ENCODE measurements around the gene DDX54. TPM values are rescaled to one million over a fixed set of nuclear protein-coding genes. Genes with fewer than 3 reads are reported as not detected.
A peak's percentile ranks its signal among the peaks of the same experiment; 100 is the strongest.

The DDX54 gene
- polyA plus RNA-seq, 3 donors from 2014 or later, result 7.8 to 34.2 (median 11.0) TPM

GRCh38 chr12:113189361-113189760 lies 4.1 kb upstream of the DDX54 start:
- H3K4me1 Mint-ChIP-seq, result peaks cover 19 to 32% of the 10 kb centered on the region in 2 donors
- peaks cover 3 to 8% (median 8%) of the 10 kb centered on the region in 3 donors for H3K27me3 Mint-ChIP-seq (ENCODE audit: low read depth in 3 of 3)
- DNase-seq, result no peak
- H3K4me3 Mint-ChIP-seq, result no peak overlapping the region
- H3K36me3 Mint-ChIP-seq, result peaks cover 5 to 17% (median 5%) of the 10 kb centered on the region in 3 donors
- peak overlapping the region in 1 of 6 donors; percentile 13 for H3K27ac Mint-ChIP-seq
- H3K9me3 Mint-ChIP-seq, result no peaks in the 10 kb centered on the region

- peaks cover 5 to 14% (median 5%) of the 10 kb centered on the region in 3 donors for H3K36me3 Mint-ChIP-seq
- H3K4me1 Mint-ChIP-seq, result peaks cover 31 to 42% of the 10 kb centered on the region in 2 donors
- H3K9me3 Mint-ChIP-seq, result no peaks in the 10 kb centered on the region
- H3K27ac Mint-ChIP-seq, result peak overlapping the region; percentile 71 to 97 (median 90)
- no peak for DNase-seq
- peaks cover 5 to 8% (median 8%) of the 10 kb centered on the region in 3 donors for H3K27me3 Mint-ChIP-seq (ENCODE audit: low read depth in 3 of 3)
- peak overlapping the region; percentile 93 to 99 (median 97) for H3K4me3 Mint-ChIP-seq
Measured at GRCh38 chr12:113186666-113187325, 1.5 kb upstream of the DDX54 start.

- DNase-seq, result no peak
- peaks cover 31 to 42% of the 10 kb centered on the region in 2 donors for H3K4me1 Mint-ChIP-seq
Measured at GRCh38 chr12:113186033-113186365, 721 bp upstream of the DDX54 start.

DNA sequence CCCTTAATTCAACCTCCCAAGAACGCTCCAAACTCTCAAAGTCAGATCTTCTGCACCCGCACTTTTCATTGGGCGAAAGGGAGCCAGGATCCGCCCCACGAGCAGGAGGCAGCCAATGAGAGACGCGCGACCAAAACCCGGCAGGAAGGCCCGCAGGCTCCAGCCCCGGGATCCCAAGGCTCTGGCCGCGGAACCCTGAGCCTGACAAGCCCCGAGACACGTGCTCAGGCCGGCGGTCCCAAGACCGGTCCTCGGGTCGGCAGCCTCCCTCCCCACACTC lies 438 bp downstream of the DDX54 start:
- Mint-ChIP-seq H3K27ac (peak overlapping the region; percentile 90 to 97 (median 95)), H3K4me3 (peak overlapping the region; percentile 93 to 99 (median 97)), H3K9me3 (no peaks in the 10 kb centered on the region), H3K36me3 (peaks cover 5 to 12% (median 9%) of the 10 kb centered on the region in 3 donors), H3K4me1 (peaks cover 31 to 42% of the 10 kb centered on the region in 2 donors), H3K27me3 (ENCODE audit: low read depth in 3 of 3) (peaks cover 7 to 8% (median 8%) of the 10 kb centered on the region in 3 donors)
- DNase-seq, result peak; percentile 88 to 90 (median 90)

More at GRCh38 chr12:113186033-113186365, 721 bp upstream of the DDX54 start:
- Mint-ChIP-seq H3K27me3 (ENCODE audit: low read depth in 3 of 3) (peaks cover 5 to 8% (median 8%) of the 10 kb centered on the region in 3 donors), H3K9me3 (no peaks in the 10 kb centered on the region), H3K27ac (peak overlapping the region; percentile 71 to 97 (median 90)), H3K4me3 (peak overlapping the region; percentile 93 to 99 (median 97)), H3K36me3 (peaks cover 5 to 14% (median 5%) of the 10 kb centered on the region in 3 donors)

GRCh38 chr12:113184098-113184899 lies 979 bp downstream of the DDX54 start:
- peaks cover 7 to 8% (median 8%) of the 10 kb centered on the region in 3 donors for H3K27me3 Mint-ChIP-seq (ENCODE audit: low read depth in 3 of 3)
- peak overlapping the region; percentile 90 to 97 (median 95) for H3K27ac Mint-ChIP-seq
- H3K36me3 Mint-ChIP-seq, result peaks cover 4 to 11% (median 9%) of the 10 kb centered on the region in 3 donors
- no peak for DNase-seq
- peaks cover 31 to 39% of the 10 kb centered on the region in 2 donors for H3K4me1 Mint-ChIP-seq
- H3K9me3 Mint-ChIP-seq, result no peaks in the 10 kb centered on the region
- peak overlapping the region; percentile 93 to 99 (median 97) for H3K4me3 Mint-ChIP-seq

GRCh38 chr12:113183030-113183589 lies 2.2 kb downstream of the DDX54 start:
- Mint-ChIP-seq H3K4me3 (peak overlapping the region in 2 of 5 donors; percentile 56 to 64), H3K36me3 (peaks cover 0 to 14% (median 5%) of the 10 kb centered on the region in 3 donors)

GRCh38 chr12:113181975-113182374 lies 3.3 kb downstream of the DDX54 start:
- no peaks in the 10 kb centered on the region for H3K9me3 Mint-ChIP-seq
- peak overlapping the region in 1 of 5 donors; percentile 18 for H3K4me3 Mint-ChIP-seq
- H3K27me3 Mint-ChIP-seq (ENCODE audit: low read depth in 3 of 3), result peaks cover 7 to 8% (median 8%) of the 10 kb centered on the region in 3 donors
- H3K36me3 Mint-ChIP-seq, result peaks cover 7 to 22% (median 12%) of the 10 kb centered on the region in 3 donors
- no peak for DNase-seq
- H3K27ac Mint-ChIP-seq, result no peak overlapping the region
- H3K4me1 Mint-ChIP-seq, result peaks cover 26 to 27% of the 10 kb centered on the region in 2 donors

More at GRCh38 chr12:113183030-113183589, 2.2 kb downstream of the DDX54 start:
- H3K27me3 Mint-ChIP-seq (ENCODE audit: low read depth in 3 of 3), result peaks cover 7 to 8% (median 8%) of the 10 kb centered on the region in 3 donors
- H3K4me1 Mint-ChIP-seq, result peaks cover 31 to 35% of the 10 kb centered on the region in 2 donors
- no peak for DNase-seq
- H3K9me3 Mint-ChIP-seq, result no peaks in the 10 kb centered on the region
- peak overlapping the region in 2 of 6 donors; percentile 53 for H3K27ac Mint-ChIP-seq

- Mint-ChIP-seq H3K27ac (no peak overlapping the region), H3K4me3 (no peak overlapping the region), H3K4me1 (peaks cover 15 to 16% of the 10 kb centered on the region in 2 donors), H3K9me3 (no peaks in the 10 kb centered on the region), H3K36me3 (peaks cover 12 to 28% (median 17%) of the 10 kb centered on the region in 3 donors), H3K27me3 (ENCODE audit: low read depth in 3 of 3) (peaks cover 4 to 9% (median 5%) of the 10 kb centered on the region in 3 donors)
- no peak for DNase-seq
Measured at GRCh38 chr12:113180333-113180732, 4.9 kb downstream of the DDX54 start.

DNA sequence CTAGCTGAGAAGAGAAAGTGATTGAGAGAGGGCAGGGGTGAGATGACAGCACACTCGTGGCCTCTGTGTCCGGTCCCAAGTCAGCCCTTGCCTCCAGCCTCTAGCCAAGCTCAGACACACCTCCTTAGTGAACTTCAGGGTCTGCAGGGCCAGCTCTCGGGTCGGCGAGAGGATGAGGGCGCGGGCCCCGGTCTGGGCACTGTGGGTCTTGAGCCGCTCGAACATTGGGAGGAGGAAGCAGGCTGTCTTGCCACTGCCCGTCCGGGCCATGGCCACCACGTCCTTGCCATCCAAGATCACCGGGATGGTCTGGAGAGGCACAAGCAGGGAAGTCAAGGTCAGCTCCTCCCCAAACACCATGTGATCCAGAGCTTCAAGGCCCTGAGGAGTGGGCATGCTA lies 6.3 kb downstream of the DDX54 start:
- peaks cover 10 to 11% of the 10 kb centered on the region in 2 donors for H3K4me1 Mint-ChIP-seq
- H3K4me3 Mint-ChIP-seq, result no peak overlapping the region
- peaks cover 0 to 6% (median 0%) of the 10 kb centered on the region in 3 donors for H3K27me3 Mint-ChIP-seq (ENCODE audit: low read depth in 3 of 3)
- no peak overlapping the region for H3K27ac Mint-ChIP-seq
- H3K36me3 Mint-ChIP-seq, result peaks cover 12 to 35% (median 17%) of the 10 kb centered on the region in 3 donors
- no peaks in the 10 kb centered on the region for H3K9me3 Mint-ChIP-seq
- no peak for DNase-seq

DNA sequence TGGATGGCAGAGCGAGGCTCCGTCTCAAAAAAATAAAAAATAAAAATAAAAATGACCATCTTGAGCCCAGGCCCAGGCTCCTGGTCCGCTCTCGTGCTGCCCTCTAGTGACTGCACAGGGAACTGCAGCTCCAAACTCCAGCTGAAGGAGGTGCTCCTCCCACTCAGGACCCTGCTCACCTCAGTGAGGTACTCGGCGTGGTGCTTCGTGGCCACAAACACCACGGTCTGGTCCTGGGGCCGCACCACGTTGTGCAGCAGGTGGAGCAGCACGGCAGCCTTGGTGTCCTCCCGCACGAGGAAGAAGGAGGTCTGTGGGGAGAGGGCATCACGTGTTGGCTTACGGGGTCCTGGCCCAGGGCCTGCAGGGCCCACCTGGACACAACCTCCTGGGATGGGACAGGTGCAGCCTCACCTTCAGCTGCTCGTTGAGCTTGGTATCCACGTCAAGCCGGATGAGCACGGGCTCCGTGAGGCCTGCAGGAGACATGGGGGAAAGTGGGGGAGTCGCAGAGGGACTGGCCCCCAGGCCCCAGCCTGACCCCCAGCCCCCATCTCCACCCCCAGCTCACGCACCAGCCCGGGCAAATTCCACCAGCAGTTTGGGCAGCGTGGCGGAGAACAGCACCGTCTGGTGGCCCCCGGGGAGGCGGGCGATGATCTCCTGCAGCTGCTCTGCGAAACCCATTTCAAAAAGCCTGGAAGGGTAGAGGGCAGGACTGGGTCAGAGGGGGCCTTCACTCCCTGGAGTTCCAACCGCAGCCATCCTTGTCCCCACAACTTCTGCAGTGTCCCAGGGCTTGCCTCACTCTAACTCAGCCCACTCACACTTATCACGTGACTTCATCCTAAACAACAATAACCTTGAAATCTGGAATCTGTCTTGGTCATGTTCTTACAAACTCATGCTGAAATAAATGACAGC lies 10.6 kb downstream of the DDX54 start:
- H3K4me3 Mint-ChIP-seq, result no peak overlapping the region
- peak; percentile 67 to 72 (median 67) for DNase-seq
- H3K9me3 Mint-ChIP-seq, result peaks cover 0 to 2% (median 0%) of the 10 kb centered on the region in 6 donors
- H3K27ac Mint-ChIP-seq, result peak overlapping the region in 2 of 6 donors; percentile 39 to 79
- H3K36me3 Mint-ChIP-seq, result peaks cover 34 to 61% (median 35%) of the 10 kb centered on the region in 3 donors
- peaks cover 2 to 5% of the 10 kb centered on the region in 2 donors for H3K4me1 Mint-ChIP-seq
- H3K27me3 Mint-ChIP-seq (ENCODE audit: low read depth in 3 of 3), result peaks cover 0 to 2% (median 0%) of the 10 kb centered on the region in 3 donors

DNA sequence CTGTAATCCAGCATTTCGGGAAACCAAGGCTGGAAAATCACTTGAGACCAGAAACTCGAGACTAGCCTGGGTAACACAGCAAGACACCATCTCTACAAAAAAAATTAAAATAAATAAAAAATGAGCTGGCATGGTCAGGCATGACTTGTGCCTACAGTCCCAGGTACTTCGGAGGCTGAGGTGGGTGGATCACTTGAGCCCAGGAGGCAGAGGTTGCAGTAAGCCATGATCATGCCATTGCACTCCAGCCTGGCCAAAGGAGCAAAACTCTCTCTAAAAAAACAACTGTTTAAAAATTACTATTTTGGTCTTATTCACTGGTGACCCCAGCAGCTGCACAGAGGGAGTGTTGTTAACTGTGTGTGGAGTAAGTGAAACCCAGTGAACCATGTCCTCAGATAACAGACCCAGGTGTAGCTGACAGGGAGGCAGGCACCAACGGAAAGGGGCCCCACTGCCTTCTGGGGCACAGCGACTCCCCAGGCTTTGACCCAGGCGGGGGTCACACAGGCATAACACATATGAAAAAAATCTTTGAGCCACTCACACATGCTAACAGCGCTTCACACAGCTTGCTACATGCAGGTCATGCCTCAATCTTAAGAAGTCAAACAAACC lies 12.1 kb downstream of the DDX54 start:
- peaks cover 0 to 2% (median 0%) of the 10 kb centered on the region in 6 donors for H3K9me3 Mint-ChIP-seq
- no peak overlapping the region for H3K27ac Mint-ChIP-seq
- H3K4me3 Mint-ChIP-seq, result no peak overlapping the region
- peaks cover 35 to 56% (median 38%) of the 10 kb centered on the region in 3 donors for H3K36me3 Mint-ChIP-seq
- no peak for DNase-seq
- peaks cover 0 to 2% (median 0%) of the 10 kb centered on the region in 3 donors for H3K27me3 Mint-ChIP-seq (ENCODE audit: low read depth in 3 of 3)
- peaks cover 2 to 5% of the 10 kb centered on the region in 2 donors for H3K4me1 Mint-ChIP-seq

DNA sequence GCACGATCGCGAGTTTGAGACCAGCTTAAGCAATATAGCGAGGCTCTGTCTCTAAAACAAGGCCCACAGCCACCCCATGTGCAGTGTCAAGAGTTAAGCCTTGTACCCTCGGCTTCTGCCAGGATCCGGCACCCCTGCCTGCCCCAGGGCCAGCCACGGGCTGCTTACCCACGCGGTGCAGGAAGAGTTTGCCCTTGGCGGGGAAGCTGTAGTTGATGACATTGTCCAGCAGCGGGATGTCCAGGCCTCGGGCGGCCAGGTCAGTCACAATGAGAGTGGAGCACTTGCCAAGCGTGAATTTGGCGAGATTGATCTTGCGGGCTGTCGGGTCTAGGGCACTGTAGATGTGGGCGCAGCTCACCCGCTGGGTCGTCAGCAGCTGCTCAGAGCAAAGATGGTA lies 13.1 kb downstream of the DDX54 start:
- H3K27me3 Mint-ChIP-seq (ENCODE audit: low read depth in 3 of 3), result peaks cover 0 to 2% (median 0%) of the 10 kb centered on the region in 3 donors
- peaks cover 2 to 5% of the 10 kb centered on the region in 2 donors for H3K4me1 Mint-ChIP-seq
- peaks cover 0 to 2% (median 0%) of the 10 kb centered on the region in 6 donors for H3K9me3 Mint-ChIP-seq
- DNase-seq, result no peak
- peaks cover 29 to 46% (median 33%) of the 10 kb centered on the region in 3 donors for H3K36me3 Mint-ChIP-seq
- H3K4me3 Mint-ChIP-seq, result no peak overlapping the region
- H3K27ac Mint-ChIP-seq, result no peak overlapping the region
